Measurements from ENCODE around the gene GNA15.

- TF ChIP-seq CTCF (IDR thresholded peaks at IDR 0.05; ENCODE audit: borderline replicate concordance, extremely low read depth, low read length, poor library complexity, severe bottlenecking) (no peak), EZH2 (IDR thresholded peaks at IDR 0.05; ENCODE audit: borderline replicate concordance, low read depth, low read length, severe bottlenecking) (no peak)
Observed at GRCh38 chr19:3094601-3095440, 41.0 kb upstream of the GNA15 start.
